Fibroblast of mammary gland (primary cell): ENCODE data around the gene POLR2A.
A peak's percentile ranks its signal among the peaks of the same experiment; 100 is the strongest.

Experiments
- DNase-seq: peaks from one replicate; pipeline ENCODE4 v3.0.0-alpha.2; 2010; ENCODE audit warnings: low read depth
- H3K4me3 ChIP-seq: 2 replicates; pipeline ENCODE4 v1.5.1; 2011; ENCODE audit warnings: low read depth, mild to moderate bottlenecking, low read length, moderate library complexity; ENCODE audit not compliant: control insufficient read depth
- CTCF ChIP-seq: conservative IDR thresholded peaks from 2 replicates; pipeline ENCODE4 v1.5.1; 2011; ENCODE audit warnings: low read depth, low read length, inconsistent platforms; ENCODE audit not compliant: control insufficient read depth, insufficient read depth

The POLR2A gene

GRCh38 chr17:7475764-7476422, 8.3 kb upstream of the POLR2A start:
- no peak overlapping the region for H3K4me3 ChIP-seq
- peak; percentile 74 for DNase-seq
- TF ChIP-seq CTCF = no peak

- no peak overlapping the region for H3K4me3 ChIP-seq
- peak; percentile 66 for DNase-seq
- TF ChIP-seq CTCF = no peak
Observed at GRCh38 chr17:7476494-7476893, 7.7 kb upstream of the POLR2A start.

- no peak overlapping the region for H3K4me3 ChIP-seq
- DNase-seq = no peak
- TF ChIP-seq CTCF = no peak
Observed at GRCh38 chr17:7476951-7477350, 7.2 kb upstream of the POLR2A start.

- peak overlapping the region; percentile 68 for H3K4me3 ChIP-seq
- peak; percentile 83 for DNase-seq
- TF ChIP-seq CTCF = no peak
Observed at GRCh38 chr17:7477392-7478275, 6.5 kb upstream of the POLR2A start.

- TF ChIP-seq CTCF = no peak
- peak overlapping the region; percentile 68 for H3K4me3 ChIP-seq
- DNase-seq = peak; percentile 41
Observed at GRCh38 chr17:7478276-7479212, 5.6 kb upstream of the POLR2A start.
